ENCODE results near the gene IFT122.

The IFT122 gene

GRCh38 chr3:129482721-129483120, 42.7 kb downstream of the IFT122 start:
- TF ChIP-seq TAF1 (IDR thresholded peaks at IDR 0.05; ENCODE audit: low read depth) (no peak), FOXM1 (IDR thresholded peaks at IDR 0.05; ENCODE audit: borderline replicate concordance, low read depth) (no peak), TCF12 (IDR thresholded peaks at IDR 0.05; ENCODE audit: low read depth) (no peak), USF1 (IDR thresholded peaks at IDR 0.05) (no peak), CREB1 (IDR thresholded peaks at IDR 0.05; ENCODE audit: low read depth) (no peak), TEAD4 (IDR thresholded peaks at IDR 0.05) (no peak), ZBTB7A (IDR thresholded peaks at IDR 0.05; ENCODE audit: low read depth) (no peak), YY1 (IDR thresholded peaks at IDR 0.05; ENCODE audit: low read depth) (no peak), MAX (IDR thresholded peaks at IDR 0.05) (no peak), REST (IDR thresholded peaks at IDR 0.05; ENCODE audit: low read depth) (no peak), EP300 (IDR thresholded peaks at IDR 0.05; ENCODE audit: borderline replicate concordance) (no peak), RAD21 (IDR thresholded peaks at IDR 0.05; ENCODE audit: low read depth) (no peak), NFIC (IDR thresholded peaks at IDR 0.05) (no peak), CEBPB (IDR thresholded peaks at IDR 0.05) (no peak)

GRCh38 chr3:129483870-129484269, 43.8 kb downstream of the IFT122 start:
- TF ChIP-seq ZBTB7A (IDR thresholded peaks at IDR 0.05; ENCODE audit: low read depth) (no peak), YY1 (IDR thresholded peaks at IDR 0.05; ENCODE audit: low read depth) (no peak), CREB1 (IDR thresholded peaks at IDR 0.05; ENCODE audit: low read depth) (no peak), TEAD4 (IDR thresholded peaks at IDR 0.05) (no peak), EGR1 (IDR thresholded peaks at IDR 0.05) (no peak), REST (IDR thresholded peaks at IDR 0.05; ENCODE audit: low read depth) (no peak), TAF1 (IDR thresholded peaks at IDR 0.05; ENCODE audit: low read depth) (no peak), MAX (IDR thresholded peaks at IDR 0.05) (no peak), NFIC (IDR thresholded peaks at IDR 0.05) (no peak), CEBPB (IDR thresholded peaks at IDR 0.05) (no peak), EP300 (IDR thresholded peaks at IDR 0.05; ENCODE audit: borderline replicate concordance) (no peak)

- TF ChIP-seq MAX (IDR thresholded peaks at IDR 0.05) (no peak), EP300 (IDR thresholded peaks at IDR 0.05; ENCODE audit: borderline replicate concordance) (no peak), TEAD4 (IDR thresholded peaks at IDR 0.05) (0 out of 2 replicates have a peak, but pooled peaks have one; percentile 10), FOXM1 (IDR thresholded peaks at IDR 0.05; ENCODE audit: borderline replicate concordance, low read depth) (no peak), YY1 (IDR thresholded peaks at IDR 0.05; ENCODE audit: low read depth) (no peak), ZBTB7A (IDR thresholded peaks at IDR 0.05; ENCODE audit: low read depth) (no peak), RAD21 (IDR thresholded peaks at IDR 0.05; ENCODE audit: low read depth) (no peak), NFIC (IDR thresholded peaks at IDR 0.05) (no peak), REST (IDR thresholded peaks at IDR 0.05; ENCODE audit: low read depth) (no peak), CEBPB (IDR thresholded peaks at IDR 0.05) (peak; percentile 78), USF1 (IDR thresholded peaks at IDR 0.05) (no peak), EGR1 (IDR thresholded peaks at IDR 0.05) (no peak), CREB1 (IDR thresholded peaks at IDR 0.05; ENCODE audit: low read depth) (no peak)
Observed at GRCh38 chr3:129485721-129486663, 46.0 kb downstream of the IFT122 start.

- no peak for TF ChIP-seq ZBTB7A (IDR thresholded peaks at IDR 0.05; ENCODE audit: low read depth)
Observed at GRCh38 chr3:129486664-129487035, 46.6 kb downstream of the IFT122 start.

Measured in Ishikawa (cell line).